Urinary bladder (tissue), 4 donors: Measurements from ENCODE around the gene PTPN1. TPM values are rescaled to one million over a fixed set of nuclear protein-coding genes. Genes with fewer than 3 reads are reported as not detected.
"Not testable (repeated sequence)": the region's sequence is repeated elsewhere in the genome, so short reads cannot be mapped to it uniquely, and the experiment has no call there.

Experiments
- DNase-seq: peaks from one replicate; pipeline ENCODE4 v3.0.0-alpha.2; 2015; ENCODE audit errors: extremely low spot score
- H3K27ac ChIP-seq: one replicate; pipeline ENCODE4 v1.5.1; 2013; ENCODE audit warnings: low read depth, mild to moderate bottlenecking, moderate library complexity
- H3K36me3 ChIP-seq: one replicate; pipeline ENCODE4 v1.6.1; 2013; ENCODE audit warnings: mild to moderate bottlenecking, moderate library complexity; ENCODE audit not compliant: insufficient read depth
- H3K4me1 ChIP-seq: one replicate; pipeline ENCODE4 v1.6.1; 2013; ENCODE audit warnings: mild to moderate bottlenecking, moderate library complexity; ENCODE audit not compliant: insufficient read depth
- H3K4me3 ChIP-seq: one replicate; pipeline ENCODE4 v1.5.1; 2013; ENCODE audit warnings: low read depth, low read length
- WGBS: extraction: QIAGEN DNeasy Blood & Tissue Kit; methylation state at CpG from one replicate; pipeline ENCODE4 v1.1.7; 2013; 5-methylcytosine and 5-hydroxymethylcytosine counted together
- polyA plus RNA-seq: library from polyadenylated mRNA; stranded (reverse); fragments of 200-250 nt; gene quantifications from one replicate; pipeline ENCODE4 v1.2.3, GENCODE V29; 2013
- total RNA-seq: library from RNA; depleted of rRNA; stranded (reverse); fragments of >200 nt; gene quantifications from one replicate; pipeline ENCODE4 v1.2.3, GENCODE V29; 2014
- donor health status: healthy with polysubstance abuse.
- donor health status: healthy.

The PTPN1 gene
- total and polyA plus RNA-seq, 2 donors, result 15.0 to 26.4 TPM

- no peak for DNase-seq
- Histone ChIP-seq H3K4me1 (no peaks in the 10 kb centered on the region), H3K4me3 (no peak overlapping the region), H3K27ac (no peak overlapping the region), H3K36me3 (no peaks in the 10 kb centered on the region)
- WGBS, result 88% methylated on average over 12 of the region's 12 CpGs
Observed at GRCh38 chr20:50472693-50473664, 37.2 kb upstream of the PTPN1 start.

DNA sequence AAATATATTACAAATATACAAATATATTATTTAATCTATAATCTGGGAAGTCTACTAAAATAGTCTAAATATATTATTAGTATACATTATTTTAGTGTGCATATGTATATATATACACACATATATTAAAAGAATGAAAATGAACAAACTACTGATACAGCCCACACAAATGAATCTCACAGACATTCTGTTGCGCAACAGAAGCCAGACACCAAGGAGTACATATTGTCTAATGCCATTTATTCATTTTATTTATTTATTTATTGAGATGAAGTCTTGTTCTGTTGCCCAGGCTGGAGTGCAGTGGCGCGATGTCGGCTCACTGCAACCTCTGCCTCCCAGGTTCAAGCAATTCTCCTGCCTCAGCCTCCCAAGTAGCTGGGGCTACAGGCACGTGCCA is 35.8 kb upstream of the PTPN1 start:
- 94% methylated on average over 5 of the region's 5 CpGs for WGBS
- not testable (repeated sequence) for H3K36me3 ChIP-seq, H3K4me3 ChIP-seq, H3K27ac ChIP-seq, H3K4me1 ChIP-seq, DNase-seq

GRCh38 chr20:50475681-50476292 is 34.4 kb upstream of the PTPN1 start:
- Histone ChIP-seq H3K4me1 (no peaks in the 10 kb centered on the region), H3K4me3 (no peak overlapping the region), H3K27ac (no peak overlapping the region), H3K36me3 (no peaks in the 10 kb centered on the region)
- 78% methylated on average over 14 of the region's 14 CpGs for WGBS
- DNase-seq, result no peak

- Histone ChIP-seq H3K36me3 (no peaks in the 10 kb centered on the region), H3K27ac (no peak overlapping the region), H3K4me3 (no peak overlapping the region), H3K4me1 (no peaks in the 10 kb centered on the region)
- no peak for DNase-seq
- WGBS, result 88% methylated on average over 5 of the region's 5 CpGs
Observed at GRCh38 chr20:50477239-50477872, 32.8 kb upstream of the PTPN1 start.

DNA sequence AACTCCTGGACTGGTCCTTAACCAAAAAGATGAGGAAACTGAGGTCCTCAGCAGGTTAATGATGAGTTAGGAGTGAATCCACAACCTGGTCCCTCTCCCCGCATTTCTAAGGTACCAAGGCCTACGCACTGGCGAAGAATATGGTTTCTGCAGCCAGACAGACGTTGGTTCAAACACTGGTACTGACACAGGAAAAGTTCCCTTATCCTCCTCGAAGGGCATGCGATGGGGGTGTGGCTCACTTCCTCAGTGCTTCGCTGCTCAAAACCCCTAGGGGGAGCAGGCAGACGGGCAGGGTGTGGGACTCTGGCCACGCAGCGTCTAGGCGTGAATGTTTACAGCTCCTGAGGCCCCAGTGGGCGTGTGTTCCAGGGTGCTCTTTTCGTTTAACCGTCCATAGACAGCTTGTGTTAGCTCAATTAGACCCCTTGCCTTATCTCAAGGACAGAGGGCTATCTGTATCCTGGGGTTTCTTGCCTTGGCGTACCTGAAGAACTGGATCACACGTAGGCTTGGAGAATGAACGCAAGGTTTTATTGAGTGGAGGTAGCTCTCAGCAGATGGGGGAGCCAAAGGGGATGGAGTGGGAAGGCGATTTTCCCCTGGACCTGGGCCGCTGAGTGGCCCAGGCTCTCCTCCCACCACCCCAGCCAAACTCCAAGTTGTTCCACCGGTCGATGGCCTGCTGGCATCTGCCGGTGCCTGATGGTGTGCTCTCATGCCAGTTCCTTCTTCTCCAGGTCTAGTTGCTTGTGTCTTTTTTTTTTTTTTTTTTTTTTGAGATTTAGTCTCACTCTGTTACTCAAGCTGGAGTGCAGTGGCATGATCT is 31.8 kb upstream of the PTPN1 start:
- no peak for DNase-seq
- Histone ChIP-seq H3K4me1 (no peaks in the 10 kb centered on the region), H3K4me3 (no peak overlapping the region), H3K27ac (no peak overlapping the region), H3K36me3 (no peaks in the 10 kb centered on the region)
- 47% methylated on average over 22 of the region's 22 CpGs for WGBS

DNA sequence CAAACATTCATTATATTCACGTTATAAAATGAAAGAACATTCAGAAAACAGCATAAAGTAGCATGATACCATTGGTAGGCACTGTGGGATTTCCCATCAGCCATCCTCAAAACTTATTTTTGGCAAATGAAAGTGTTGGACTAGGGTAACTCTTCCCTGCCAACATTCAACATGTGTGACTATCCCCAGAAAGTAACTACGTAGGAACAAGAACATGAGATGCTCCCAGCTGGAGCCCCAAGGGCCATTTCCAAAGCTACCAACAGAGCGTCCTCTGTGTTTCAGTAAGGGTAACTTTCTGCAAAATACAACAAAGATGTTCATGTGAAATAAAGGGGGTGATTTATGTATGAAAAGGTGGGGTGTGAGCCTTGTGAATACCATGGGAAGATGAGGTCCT is 28.4 kb upstream of the PTPN1 start:
- Histone ChIP-seq H3K27ac (no peak overlapping the region), H3K4me3 (no peak overlapping the region), H3K4me1 (no peaks in the 10 kb centered on the region), H3K36me3 (no peaks in the 10 kb centered on the region)
- 74% methylated on average over 3 of the region's 3 CpGs for WGBS
- no peak for DNase-seq

DNA sequence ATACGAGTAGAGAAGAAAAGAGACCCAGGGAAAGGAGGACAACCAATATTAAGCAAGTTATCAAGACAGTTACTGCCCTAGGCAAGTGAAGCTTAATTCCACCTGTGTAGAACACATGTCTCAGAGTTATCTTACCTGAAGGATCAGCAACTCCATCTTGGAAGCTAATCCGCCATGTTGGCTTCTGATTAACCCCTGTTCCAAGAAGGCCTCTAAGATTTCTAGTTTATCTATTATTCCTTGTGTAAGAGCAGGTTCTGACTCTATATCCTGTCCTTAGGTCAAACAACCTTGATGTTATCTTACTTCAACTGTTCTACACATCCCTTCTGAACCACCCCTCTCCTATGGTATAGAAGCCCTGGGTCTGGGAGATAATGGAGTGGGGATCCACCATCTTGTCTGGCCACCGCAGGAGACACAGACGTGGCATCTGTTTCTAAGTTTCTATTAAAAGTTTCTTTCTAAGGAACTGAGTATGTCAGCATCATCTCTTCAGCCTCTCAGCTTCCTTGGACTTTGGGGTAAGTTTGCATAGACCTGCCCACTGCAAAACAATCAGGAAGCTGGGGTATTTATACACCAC is 27.7 kb upstream of the PTPN1 start:
- Histone ChIP-seq H3K4me3 (no peak overlapping the region), H3K36me3 (no peaks in the 10 kb centered on the region), H3K27ac (no peak overlapping the region), H3K4me1 (no peaks in the 10 kb centered on the region)
- no peak for DNase-seq
- 90% methylated on average over 4 of the region's 4 CpGs for WGBS

- Histone ChIP-seq H3K27ac (no peak overlapping the region), H3K36me3 (no peaks in the 10 kb centered on the region), H3K4me3 (no peak overlapping the region), H3K4me1 (no peaks in the 10 kb centered on the region)
- DNase-seq, result no peak
- WGBS, result 76% methylated on average over 6 of the region's 6 CpGs
Observed at GRCh38 chr20:50484271-50484976, 25.8 kb upstream of the PTPN1 start.

DNA sequence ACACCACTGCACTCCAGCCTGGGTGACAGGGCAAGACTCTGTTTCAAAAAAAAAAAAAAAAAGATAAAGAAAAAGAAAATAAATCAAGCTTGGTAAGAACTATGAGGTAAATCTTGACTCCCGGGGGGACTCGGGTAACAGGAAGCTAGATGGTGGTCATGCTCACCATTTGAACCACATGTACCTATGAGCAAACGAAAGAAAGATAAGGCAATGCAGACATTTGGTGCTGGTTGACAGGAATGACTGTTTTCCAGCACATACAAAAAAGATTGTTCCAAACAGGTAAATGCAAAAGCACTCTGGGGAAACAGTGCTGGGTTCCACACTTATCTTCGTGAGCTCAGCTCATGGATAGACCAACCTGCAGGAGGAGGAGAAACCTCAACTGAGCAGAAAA is 22.8 kb upstream of the PTPN1 start:
- H3K4me1 ChIP-seq, result no peaks in the 10 kb centered on the region
- no peaks in the 10 kb centered on the region for H3K36me3 ChIP-seq
- WGBS, result 76% methylated on average over 4 of the region's 4 CpGs
- no peak for DNase-seq
- no peak overlapping the region for H3K4me3 ChIP-seq
- H3K27ac ChIP-seq, result no peak overlapping the region

DNA sequence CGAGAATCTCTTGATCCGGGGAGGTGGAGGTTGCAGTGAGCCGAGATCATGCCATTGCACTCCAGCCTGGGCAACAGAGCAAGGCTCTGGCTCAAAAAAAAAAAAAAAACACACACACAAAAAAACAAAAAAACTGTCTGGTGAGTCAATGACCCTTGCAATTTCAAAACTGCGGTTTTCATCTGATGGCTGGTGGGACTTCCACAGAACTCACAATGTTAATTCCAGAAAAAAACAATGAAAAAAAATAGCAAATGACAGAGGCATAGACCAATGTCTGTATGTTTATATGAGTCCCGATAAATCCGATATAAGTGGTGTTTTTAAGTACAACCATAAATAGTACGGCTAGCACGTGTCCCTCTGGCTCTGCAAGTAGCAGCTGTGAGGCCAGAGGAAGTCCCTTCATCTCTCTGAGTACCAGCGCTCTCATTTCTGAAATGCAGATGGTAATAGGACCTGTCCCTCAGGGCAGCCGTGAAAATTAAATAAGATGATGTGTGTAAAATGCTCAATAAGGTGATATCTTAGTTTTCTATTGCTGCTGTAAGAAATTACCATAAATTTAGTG is 21.9 kb upstream of the PTPN1 start:
- Histone ChIP-seq H3K4me1 (no peaks in the 10 kb centered on the region), H3K4me3 (no peak overlapping the region), H3K36me3 (no peaks in the 10 kb centered on the region), H3K27ac (no peak overlapping the region)
- WGBS, result 82% methylated on average over 10 of the region's 10 CpGs
- no peak for DNase-seq

GRCh38 chr20:50491168-50491567 is 19.0 kb upstream of the PTPN1 start:
- DNase-seq, result no peak
- Histone ChIP-seq H3K4me3 (no peak overlapping the region), H3K36me3 (no peaks in the 10 kb centered on the region), H3K27ac (no peak overlapping the region), H3K4me1 (no peaks in the 10 kb centered on the region)
- 55% methylated on average over 1 of the region's 1 CpG for WGBS

DNA sequence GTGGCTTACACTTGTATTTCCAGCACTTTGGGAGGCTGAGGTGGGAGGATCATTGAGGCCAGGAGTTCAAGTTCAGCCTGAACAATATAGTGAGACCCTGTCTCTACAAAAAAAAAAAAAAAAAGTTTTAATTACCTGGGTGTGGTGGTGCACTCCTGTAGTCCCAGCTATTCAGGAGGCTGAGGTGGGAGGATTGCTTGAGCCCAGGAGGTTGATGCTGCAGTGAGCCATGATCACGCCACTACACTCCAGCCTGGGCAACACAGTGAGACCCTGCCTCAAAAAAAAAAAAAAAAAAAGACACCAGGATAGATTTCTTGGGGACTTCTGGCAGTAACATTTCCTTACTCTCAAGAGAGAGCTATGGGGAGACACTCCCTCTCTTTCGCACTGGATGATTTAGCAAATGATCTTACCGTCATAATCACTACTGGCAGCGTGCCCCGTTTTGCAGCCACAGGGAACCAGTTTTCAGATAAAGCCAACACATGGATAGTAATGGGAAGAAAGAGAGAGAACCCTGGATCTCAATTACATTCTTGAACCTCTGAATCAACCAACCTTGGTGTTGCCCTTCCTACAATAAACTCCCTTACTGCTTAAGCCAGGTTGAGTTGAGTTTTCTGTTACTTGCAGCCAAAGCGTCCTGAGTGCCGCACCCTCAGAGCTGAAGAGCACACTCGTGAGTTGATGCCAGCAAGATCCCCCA is 18.1 kb upstream of the PTPN1 start:
- 66% methylated on average over 8 of the region's 8 CpGs for WGBS
- Histone ChIP-seq H3K27ac (no peak overlapping the region), H3K4me1 (no peaks in the 10 kb centered on the region), H3K4me3 (no peak overlapping the region), H3K36me3 (no peaks in the 10 kb centered on the region)
- no peak for DNase-seq
